Neural crest cell (in vitro differentiated cells): ENCODE measurements around the gene LMX1B. TPM values are rescaled to one million over a fixed set of nuclear protein-coding genes. Genes with fewer than 3 reads are reported as not detected.

Experiments used
- DNase-seq: peaks from one replicate; pipeline ENCODE4 v3.0.0; 2021; ENCODE audit warnings: low read depth, mixed read lengths, low spot score
- H3K27ac Mint-ChIP-seq: one replicate; pipeline ENCODE4 v1.8.0; 2021; ENCODE audit warnings: mild to moderate bottlenecking, mixed read lengths; ENCODE audit not compliant: unreplicated experiment
- H3K27me3 Mint-ChIP-seq: 2 replicates; pipeline ENCODE4 v1.8.0; 2021; ENCODE audit warnings: low read depth, mild to moderate bottlenecking, mixed read lengths
- H3K36me3 Mint-ChIP-seq: 2 replicates; pipeline ENCODE4 v1.8.0; 2021; ENCODE audit warnings: low read depth, mild to moderate bottlenecking, mixed read lengths
- H3K4me1 Mint-ChIP-seq: 2 replicates; pipeline ENCODE4 v1.8.0; 2021; ENCODE audit warnings: mixed read lengths
- H3K4me3 Mint-ChIP-seq: one replicate; pipeline ENCODE4 v1.8.0; 2021; ENCODE audit warnings: mild to moderate bottlenecking, mixed read lengths
- H3K9me3 Mint-ChIP-seq: 2 replicates; pipeline ENCODE4 v1.8.0; 2021; ENCODE audit warnings: mixed read lengths
- CTCF ChIP-seq: fragments of 200-600 bp; sonication (generic); conservative IDR thresholded peaks from 2 replicates; pipeline ENCODE4 v1.5.0; 2021; ENCODE audit warnings: antibody characterized with exemption, mild to moderate bottlenecking
- total RNA-seq: library from RNA; stranded (reverse); gene quantifications from 2 replicates; pipeline ENCODE4 v1.2.1, GENCODE V29; 2021

Gene LMX1B
- total RNA-seq, 1 donor from 2014 or later, result 10.5 TPM

- no peak for TF ChIP-seq CTCF
- no peak overlapping the region for H3K27ac Mint-ChIP-seq
- peaks cover 18% of the 10 kb centered on the region for H3K27me3 Mint-ChIP-seq
These were observed 83.6 kb downstream of the LMX1B start for GRCh38 chr9:126697330-126697729.

DNA sequence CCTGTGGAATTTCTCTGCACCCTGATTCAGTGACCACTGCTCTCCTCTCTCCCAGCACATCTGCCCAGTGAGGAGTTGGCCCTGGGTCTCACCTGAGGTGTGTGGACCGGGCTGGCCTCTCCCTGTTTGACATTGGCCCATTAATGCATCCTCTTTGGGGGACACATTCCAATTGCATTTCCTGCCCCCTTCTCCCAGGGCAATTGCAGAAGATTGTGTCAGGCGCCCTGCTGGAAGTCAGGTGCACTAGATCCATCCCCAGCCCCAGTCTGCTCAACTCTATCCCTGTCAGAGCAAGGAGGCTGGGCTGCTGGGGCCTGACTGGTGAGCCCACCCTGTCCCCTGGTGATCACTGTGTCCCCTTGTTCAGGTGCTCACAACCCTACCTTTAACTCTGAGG is 84.5 kb downstream of the LMX1B start:
- H3K4me3 Mint-ChIP-seq, result no peak overlapping the region
- H3K27me3 Mint-ChIP-seq, result peaks cover 26% of the 10 kb centered on the region
- no peak for DNase-seq
- no peaks in the 10 kb centered on the region for H3K9me3 Mint-ChIP-seq
- no peak for TF ChIP-seq CTCF
- no peaks in the 10 kb centered on the region for H3K4me1 Mint-ChIP-seq
- no peaks in the 10 kb centered on the region for H3K36me3 Mint-ChIP-seq
- no peak overlapping the region for H3K27ac Mint-ChIP-seq

More at GRCh38 chr9:126697330-126697729, 83.6 kb downstream of the LMX1B start:
- DNase-seq, result no peak
- Mint-ChIP-seq H3K4me1 (no peaks in the 10 kb centered on the region), H3K36me3 (no peaks in the 10 kb centered on the region), H3K9me3 (no peaks in the 10 kb centered on the region), H3K4me3 (no peak overlapping the region)

GRCh38 chr9:126698756-126699155 is 85.0 kb downstream of the LMX1B start:
- Mint-ChIP-seq H3K4me3 (no peak overlapping the region), H3K27me3 (peaks cover 31% of the 10 kb centered on the region), H3K4me1 (no peaks in the 10 kb centered on the region), H3K9me3 (no peaks in the 10 kb centered on the region), H3K27ac (no peak overlapping the region), H3K36me3 (no peaks in the 10 kb centered on the region)
- TF ChIP-seq CTCF, result no peak
- DNase-seq, result no peak

DNA sequence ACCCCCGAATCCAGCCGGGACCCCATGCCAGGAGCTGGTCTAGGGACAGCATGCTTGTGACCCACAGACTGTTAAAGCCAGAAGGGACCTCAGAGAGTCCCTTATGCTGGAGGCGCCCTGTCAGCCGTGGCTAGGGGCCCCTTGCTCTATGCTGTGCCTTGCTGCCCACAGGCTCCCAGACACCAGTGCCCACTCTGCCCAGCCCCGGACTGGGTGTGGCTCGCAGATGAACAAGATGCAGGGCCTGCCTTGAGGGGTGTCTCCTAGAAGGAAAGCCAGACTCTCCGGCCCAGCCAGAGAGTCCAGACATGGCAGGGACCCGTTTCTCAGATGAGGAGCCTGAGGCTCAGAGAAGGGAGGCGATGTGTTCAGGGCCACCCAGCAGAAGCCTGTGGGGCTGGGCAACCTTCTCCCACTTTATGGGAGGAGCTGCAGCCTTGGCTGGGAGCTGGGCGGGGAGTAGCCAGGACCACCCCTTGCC is 85.7 kb downstream of the LMX1B start:
- Mint-ChIP-seq H3K36me3 (no peaks in the 10 kb centered on the region), H3K9me3 (no peaks in the 10 kb centered on the region), H3K27me3 (peaks cover 38% of the 10 kb centered on the region), H3K4me1 (peaks cover 1% of the 10 kb centered on the region), H3K4me3 (no peak overlapping the region), H3K27ac (no peak overlapping the region)
- no peak for DNase-seq
- TF ChIP-seq CTCF, result no peak

GRCh38 chr9:126700296-126700695 is 86.6 kb downstream of the LMX1B start:
- Mint-ChIP-seq H3K4me1 (peaks cover 7% of the 10 kb centered on the region), H3K4me3 (no peak overlapping the region), H3K27me3 (peaks cover 46% of the 10 kb centered on the region), H3K27ac (no peak overlapping the region), H3K36me3 (no peaks in the 10 kb centered on the region), H3K9me3 (no peaks in the 10 kb centered on the region)
- no peak for TF ChIP-seq CTCF
- no peak for DNase-seq
